H9 (cell line): ENCODE data around the gene CLDND1. TPM values are rescaled to one million over a fixed set of nuclear protein-coding genes. Genes with fewer than 3 reads are reported as not detected.

ENCODE experiments used
- DNase-seq: peaks from one replicate; pipeline ENCODE4 v3.0.0-alpha.2; 2017
- H2AFZ ChIP-seq: one replicate; pipeline ENCODE4 v1.6.1; 2013; ENCODE audit warnings: mild to moderate bottlenecking, low read length, control low read depth, moderate library complexity
- H2AK5ac ChIP-seq: 2 replicates; pipeline ENCODE4 v1.6.1; 2013; ENCODE audit warnings: low read length, control low read depth, mixed read lengths; ENCODE audit not compliant: insufficient read length
- H2BK120ac ChIP-seq: one replicate; pipeline ENCODE4 v1.6.1; 2013; ENCODE audit warnings: low read depth, mild to moderate bottlenecking, low read length, control low read depth, inconsistent platforms; ENCODE audit not compliant: poor library complexity, severe bottlenecking
- H2BK12ac ChIP-seq: 2 replicates; pipeline ENCODE4 v1.6.1; 2013; ENCODE audit warnings: low read length, control low read depth, mixed read lengths, low read depth; ENCODE audit not compliant: insufficient read length
- H2BK15ac ChIP-seq: 2 replicates; pipeline ENCODE4 v1.6.1; 2013; ENCODE audit warnings: low read depth, low read length, control low read depth
- H2BK20ac ChIP-seq: one replicate; pipeline ENCODE4 v1.6.1; 2013; ENCODE audit warnings: low read depth, mild to moderate bottlenecking, low read length, control low read depth, inconsistent platforms; ENCODE audit not compliant: poor library complexity, severe bottlenecking
- H2BK5ac ChIP-seq: 2 replicates; pipeline ENCODE4 v1.6.1; 2013; ENCODE audit warnings: low read length, control low read depth, mixed read lengths; ENCODE audit not compliant: insufficient read length
- H3K14ac ChIP-seq: 2 replicates; pipeline ENCODE4 v1.6.1; 2013; ENCODE audit warnings: low read length, control low read depth; ENCODE audit not compliant: insufficient read depth
- H3K18ac ChIP-seq: 2 replicates; pipeline ENCODE4 v1.6.1; 2013; ENCODE audit warnings: low read depth, mild to moderate bottlenecking, mixed read lengths, low read length, control low read depth; ENCODE audit not compliant: insufficient read length
- H3K23ac ChIP-seq: 2 replicates; pipeline ENCODE4 v1.6.1; 2013; ENCODE audit warnings: low read length, control low read depth, mixed read lengths, low read depth; ENCODE audit not compliant: insufficient read length
- H3K23me2 ChIP-seq: 2 replicates; pipeline ENCODE4 v1.6.1; 2013; ENCODE audit warnings: low read depth, mild to moderate bottlenecking, mixed read lengths, low read length, control low read depth; ENCODE audit not compliant: insufficient read length, poor library complexity, severe bottlenecking
- H3K27ac ChIP-seq: 2 replicates; pipeline ENCODE4 v1.5.1; 2013; ENCODE audit warnings: low read length, control low read depth, mixed read lengths, low read depth; ENCODE audit not compliant: insufficient read length
- H3K27me3 ChIP-seq: 2 replicates; pipeline ENCODE4 v1.6.1; 2013; ENCODE audit warnings: low read length, control low read depth, inconsistent platforms; ENCODE audit not compliant: insufficient read depth
- H3K4ac ChIP-seq: 2 replicates; pipeline ENCODE4 v1.6.1; 2013; ENCODE audit warnings: low read depth, mild to moderate bottlenecking, control low read depth, inconsistent platforms, low read length, moderate library complexity
- H3K4me1 ChIP-seq: 2 replicates; pipeline ENCODE4 v1.6.1; 2013; ENCODE audit warnings: low read length, control low read depth, inconsistent platforms; ENCODE audit not compliant: insufficient read depth
- H3K4me2 ChIP-seq: 2 replicates; pipeline ENCODE4 v1.6.1; 2013; ENCODE audit warnings: low read length, control low read depth, mixed read lengths; ENCODE audit not compliant: insufficient read length, insufficient read depth
- H3K56ac ChIP-seq: 2 replicates; pipeline ENCODE4 v1.6.1; 2013; ENCODE audit warnings: low read depth, mild to moderate bottlenecking, mixed read lengths, low read length, control low read depth; ENCODE audit not compliant: insufficient read length
- H3K79me1 ChIP-seq: 2 replicates; pipeline ENCODE4 v1.6.1; 2013; ENCODE audit warnings: low read depth, mild to moderate bottlenecking, moderate library complexity, low read length, control low read depth, inconsistent platforms; ENCODE audit not compliant: insufficient read depth, poor library complexity, severe bottlenecking
- H3K79me2 ChIP-seq: 2 replicates; pipeline ENCODE4 v1.6.1; 2013; ENCODE audit warnings: low read length, control low read depth, inconsistent platforms; ENCODE audit not compliant: insufficient read depth
- H3K9ac ChIP-seq: 2 replicates; pipeline ENCODE4 v1.6.1; 2013; ENCODE audit warnings: low read length, control low read depth, mixed read lengths; ENCODE audit not compliant: insufficient read length; ENCODE audit errors: extremely low read depth
- H3K9me3 ChIP-seq: one replicate; pipeline ENCODE4 v1.6.1; 2013; ENCODE audit warnings: low read depth, low read length, inconsistent platforms; ENCODE audit not compliant: control insufficient read depth
- H3T11ph ChIP-seq: one replicate; pipeline ENCODE4 v1.6.1; 2013; ENCODE audit warnings: mild to moderate bottlenecking, low read length, control low read depth, inconsistent platforms
- H4K20me1 ChIP-seq: one replicate; pipeline ENCODE4 v1.6.1; 2013; ENCODE audit not compliant: control insufficient read depth, insufficient read length, insufficient read depth
- H4K5ac ChIP-seq: 2 replicates; pipeline ENCODE4 v1.6.1; 2013; ENCODE audit warnings: low read depth, mild to moderate bottlenecking, mixed read lengths, low read length, control low read depth; ENCODE audit not compliant: insufficient read length
- H4K8ac ChIP-seq: replicated peaks from 2 replicates; pipeline ENCODE4 v1.6.1; 2013; ENCODE audit warnings: low read length, control low read depth, mixed read lengths, low read depth; ENCODE audit not compliant: insufficient read length
- H4K91ac ChIP-seq: 2 replicates; pipeline ENCODE4 v1.6.1; 2013; ENCODE audit warnings: low read depth, mild to moderate bottlenecking, moderate library complexity, mixed read lengths, low read length, control low read depth; ENCODE audit not compliant: insufficient read length
- H3K27ac Mint-ChIP-seq, 3 experiments: 2 replicates in 2 of 3; 3 replicates in 1 of 3; pipeline ENCODE4 v1.8.0; 2020 to 2021; ENCODE audit warnings: mixed read lengths in 3 of 3, mild to moderate bottlenecking in 1 of 3, moderate library complexity in 1 of 3
- H3K27me3 Mint-ChIP-seq: 2 replicates; pipeline ENCODE4 v1.8.0; 2021; ENCODE audit warnings: low read depth, mild to moderate bottlenecking, moderate library complexity, mixed read lengths
- H3K36me3 Mint-ChIP-seq, 3 experiments: 2 replicates in 2 of 3; 3 replicates in 1 of 3; pipeline ENCODE4 v1.8.0; 2020 to 2021; ENCODE audit warnings: low read depth in 3 of 3, mixed read lengths in 3 of 3; ENCODE audit not compliant: insufficient read depth in 1 of 3
- H3K4me1 Mint-ChIP-seq, 2 experiments: 2 replicates each; pipeline ENCODE4 v1.8.0; 2020; ENCODE audit warnings: mixed read lengths in 2 of 2
- H3K4me3 Mint-ChIP-seq, 2 experiments: 2 replicates in 1 of 2; 3 replicates in 1 of 2; pipeline ENCODE4 v1.8.0; 2020 to 2021; ENCODE audit warnings: mild to moderate bottlenecking in 2 of 2, mixed read lengths in 2 of 2, moderate library complexity in 1 of 2
- H3K9me3 Mint-ChIP-seq, 2 experiments: 2 replicates in 1 of 2; 3 replicates in 1 of 2; pipeline ENCODE4 v1.8.0; 2020; ENCODE audit warnings: mild to moderate bottlenecking in 2 of 2, mixed read lengths in 2 of 2, moderate library complexity in 1 of 2
- WGBS: extraction: QIAGEN DNeasy Blood & Tissue Kit; methylation state at CpG from one replicate; pipeline ENCODE4 v1.1.7; 2013; ENCODE audit warnings: missing lambda C conversion rate, low lambda C conversion rate, mixed read lengths; ENCODE audit not compliant: insufficient read length; ENCODE audit errors: extremely low coverage; 5-methylcytosine and 5-hydroxymethylcytosine counted together
- total RNA-seq: library from RNA; stranded (reverse); gene quantifications from 2 replicates; pipeline ENCODE4 v1.2.1, GENCODE V29; 2021
- TF ChIP-seq, protein P1 (sequence below): fragments of 200-600 bp; sonication (generic); conservative IDR thresholded peaks from 3 replicates; pipeline ENCODE4 v1.8.0; 2021; ENCODE audit warnings: antibody characterized with exemption, mild to moderate bottlenecking

The CLDND1 gene
- total RNA-seq, 1 experiment from 2014 or later: 83.0 TPM

DNA sequence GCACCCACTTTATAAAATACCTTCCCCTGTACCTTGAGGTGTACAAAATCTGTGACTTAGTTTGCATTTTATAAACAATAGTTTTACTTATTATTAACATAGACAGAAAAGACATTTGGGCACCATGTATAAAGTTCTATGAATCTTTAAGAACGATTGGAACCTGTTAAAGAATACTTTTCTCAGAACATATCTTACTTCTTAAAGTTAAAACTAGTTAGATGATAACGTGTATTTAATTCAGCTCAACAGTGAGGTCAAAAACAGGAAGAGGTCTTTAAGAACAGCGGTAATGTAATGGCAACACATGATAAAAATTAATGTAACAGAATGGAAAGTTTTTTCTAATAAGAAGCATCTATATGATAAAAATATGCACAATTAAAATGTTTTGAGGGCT, 45.7 kb upstream of the CLDND1 start:
- Histone ChIP-seq H3K27ac (no peak overlapping the region), H2AK5ac (no peak overlapping the region), H3K4me2 (no peak overlapping the region), H3K23me2 (no peaks in the 10 kb centered on the region), H4K5ac (no peak overlapping the region), H2AFZ (no peak overlapping the region), H2BK5ac (no peak overlapping the region), H3K79me1 (no peaks in the 10 kb centered on the region), H2BK120ac (no peak overlapping the region), H2BK12ac (no peak overlapping the region), H3K9ac (no peak overlapping the region), H3K4me1 (no peaks in the 10 kb centered on the region; the same call in 1 of the 2 replicates), H3K14ac (no peak overlapping the region), H3K23ac (no peak overlapping the region), H3K18ac (no peak overlapping the region), H3T11ph (no peak overlapping the region), H2BK20ac (no peak overlapping the region), H3K27me3 (no peaks in the 10 kb centered on the region), H4K8ac (no peak overlapping the region), H3K56ac (no peak overlapping the region), H2BK15ac (no peak overlapping the region), H4K91ac (no peak overlapping the region), H3K79me2 (no peaks in the 10 kb centered on the region), H3K9me3 (no peaks in the 10 kb centered on the region), H3K4ac (no peak overlapping the region), H4K20me1 (no peaks in the 10 kb centered on the region)
- no peak for DNase-seq
- Mint-ChIP-seq H3K27ac (no peak overlapping the region), H3K27me3 (no peaks in the 10 kb centered on the region), H3K36me3 (no peaks in the 10 kb centered on the region), H3K9me3 (no peaks in the 10 kb centered on the region; a peak in 1 of 5 replicates), H3K4me1 (peaks cover 5 to 7% of the 10 kb centered on the region in 2 experiments), H3K4me3 (no peak overlapping the region)
- TF ChIP-seq, protein P1, sequence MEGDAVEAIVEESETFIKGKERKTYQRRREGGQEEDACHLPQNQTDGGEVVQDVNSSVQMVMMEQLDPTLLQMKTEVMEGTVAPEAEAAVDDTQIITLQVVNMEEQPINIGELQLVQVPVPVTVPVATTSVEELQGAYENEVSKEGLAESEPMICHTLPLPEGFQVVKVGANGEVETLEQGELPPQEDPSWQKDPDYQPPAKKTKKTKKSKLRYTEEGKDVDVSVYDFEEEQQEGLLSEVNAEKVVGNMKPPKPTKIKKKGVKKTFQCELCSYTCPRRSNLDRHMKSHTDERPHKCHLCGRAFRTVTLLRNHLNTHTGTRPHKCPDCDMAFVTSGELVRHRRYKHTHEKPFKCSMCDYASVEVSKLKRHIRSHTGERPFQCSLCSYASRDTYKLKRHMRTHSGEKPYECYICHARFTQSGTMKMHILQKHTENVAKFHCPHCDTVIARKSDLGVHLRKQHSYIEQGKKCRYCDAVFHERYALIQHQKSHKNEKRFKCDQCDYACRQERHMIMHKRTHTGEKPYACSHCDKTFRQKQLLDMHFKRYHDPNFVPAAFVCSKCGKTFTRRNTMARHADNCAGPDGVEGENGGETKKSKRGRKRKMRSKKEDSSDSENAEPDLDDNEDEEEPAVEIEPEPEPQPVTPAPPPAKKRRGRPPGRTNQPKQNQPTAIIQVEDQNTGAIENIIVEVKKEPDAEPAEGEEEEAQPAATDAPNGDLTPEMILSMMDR: no peak
- WGBS: no CpG with 5 or more reads among the region's 3 CpGs
